Measurements from ENCODE around the gene DLX4.

The DLX4 gene

GRCh38 chr17:49969134-49969759 is at the start of gene DLX4:
Gene DLX4 (plus strand): TSS chr17:49969190. CDS start chr17:49969469, 279 bp downstream.
- DNase-seq (ENCODE audit: low read depth), result no peak

GRCh38 chr17:49920030-49920769 is 48.8 kb upstream of the DLX4 start:
- DNase-seq (ENCODE audit: low read depth), result no peak

GRCh38 chr17:49922095-49922494 is 46.9 kb upstream of the DLX4 start:
- no peak for DNase-seq (ENCODE audit: low read depth)

GRCh38 chr17:49924116-49924515 is 44.9 kb upstream of the DLX4 start:
- no peak for DNase-seq (ENCODE audit: low read depth)

- no peak for DNase-seq (ENCODE audit: low read depth)
Measured at GRCh38 chr17:49924589-49924988, 44.4 kb upstream of the DLX4 start.

- no peak for DNase-seq (ENCODE audit: low read depth)
Measured at GRCh38 chr17:49925921-49926320, 43.1 kb upstream of the DLX4 start.

- no peak for DNase-seq (ENCODE audit: low read depth)
Measured at GRCh38 chr17:49926886-49927285, 42.1 kb upstream of the DLX4 start.

- DNase-seq (ENCODE audit: low read depth), result no peak
Measured at GRCh38 chr17:49928126-49928800, 40.7 kb upstream of the DLX4 start.

- no peak for DNase-seq (ENCODE audit: low read depth)
Measured at GRCh38 chr17:49928837-49929475, 40.0 kb upstream of the DLX4 start.

- no peak for DNase-seq (ENCODE audit: low read depth)
Measured at GRCh38 chr17:49930880-49931279, 38.1 kb upstream of the DLX4 start.

- DNase-seq (ENCODE audit: low read depth), result no peak
Measured at GRCh38 chr17:49931416-49932137, 37.4 kb upstream of the DLX4 start.

GRCh38 chr17:49932138-49932723 is 36.8 kb upstream of the DLX4 start:
- no peak for DNase-seq (ENCODE audit: low read depth)

GRCh38 chr17:49932901-49933300 is 36.1 kb upstream of the DLX4 start:
- DNase-seq (ENCODE audit: low read depth), result no peak

- no peak for DNase-seq (ENCODE audit: low read depth)
Measured at GRCh38 chr17:49935526-49936210, 33.3 kb upstream of the DLX4 start.

GRCh38 chr17:49936386-49936785 is 32.6 kb upstream of the DLX4 start:
- no peak for DNase-seq (ENCODE audit: low read depth)

GRCh38 chr17:49939318-49939717 is 29.7 kb upstream of the DLX4 start:
- DNase-seq (ENCODE audit: low read depth), result no peak

GRCh38 chr17:49941427-49941826 is 27.6 kb upstream of the DLX4 start:
- no peak for DNase-seq (ENCODE audit: low read depth)

GRCh38 chr17:49942947-49943346 is 26.0 kb upstream of the DLX4 start:
- DNase-seq (ENCODE audit: low read depth), result no peak

- DNase-seq (ENCODE audit: low read depth), result no peak
Measured at GRCh38 chr17:49944273-49944870, 24.6 kb upstream of the DLX4 start.

- no peak for DNase-seq (ENCODE audit: low read depth)
Measured at GRCh38 chr17:49946208-49946607, 22.8 kb upstream of the DLX4 start.
